ENCODE measurements around the gene CLECL1. TPM values are rescaled to one million over a fixed set of nuclear protein-coding genes. Genes with fewer than 3 reads are reported as not detected.

Gene CLECL1
- total and polyA plus RNA-seq, 2 donors (not counting 3 experiments of a cell fraction or from before 2014, with no cell fraction given): not detected

GRCh38 chr12:9731797-9732196, 1.1 kb downstream of the CLECL1 start:
- no peak for DNase-seq (ENCODE audit: low read depth, low spot score)
- CTCF ChIA-PET: interaction anchor here (1.8 kb wide), 1 partner anchor 11 kb away, joined by 6 read pairs; no protein-coding TSS in a partner anchor
- intact Hi-C loops (cut with micrococcal nuclease) (no loop called here), dilution Hi-C loops (cut with MboI; ENCODE audit: extremely low pct_ligation_motif_present, low sequenced_read_pairs) (no loop called here)
- Histone ChIP-seq H3K9me3 (replicated peaks; ENCODE audit: control insufficient read depth, insufficient read depth, low read length) (no peaks in the 10 kb centered on the region), H2AFZ (ENCODE audit: low read depth, low read length) (no peak overlapping the region), H3K9ac (replicated peaks; ENCODE audit: extremely low read depth, insufficient read depth, low read length) (no peak overlapping the region), H3K9me1 (replicated peaks; ENCODE audit: control insufficient read depth, extremely low read depth, insufficient read depth, low read length) (no peaks in the 10 kb centered on the region), H3K27ac (ENCODE audit: insufficient read depth, low read depth, low read length) (no peak overlapping the region), H3K4me2 (ENCODE audit: insufficient read depth, low read length) (no peak overlapping the region), H3K79me2 (ENCODE audit: control insufficient read depth, insufficient read depth, low read length) (no peaks in the 10 kb centered on the region), H3K4me3 (replicated peaks in 1 of 3; ENCODE audit: insufficient read depth in 1 of 3, low read depth in 1 of 3, low read length in 3 of 3) (no peak overlapping the region), H3K4me1 (ENCODE audit: control insufficient read depth, extremely low read depth, insufficient read depth, low read length) (peaks cover 9% of the 10 kb centered on the region), H4K20me1 (replicated peaks; ENCODE audit: control insufficient read depth, extremely low read depth, insufficient read depth, low read length) (no peaks in the 10 kb centered on the region), H3K27me3 (ENCODE audit: control insufficient read depth in 2 of 2, insufficient read depth in 2 of 2, low read length in 2 of 2) (no peaks in the 10 kb centered on the region), H3K36me3 (ENCODE audit: control insufficient read depth in 2 of 2, extremely low read depth in 1 of 2, insufficient read depth in 2 of 2, low read length in 2 of 2) (no peaks in the 10 kb centered on the region)
- FAIRE-seq: no peak
- no TSS peak for BruUV-seq (replicated peaks)
- POLR2A ChIA-PET: no interaction called here
- TF ChIP-seq JUN (IDR thresholded peaks at IDR 0.05; ENCODE audit: borderline replicate concordance, insufficient read depth, insufficient read length, low read depth) (no peak), MYC (IDR thresholded peaks at IDR 0.05; ENCODE audit: low read depth, low read length) (no peak), POLR2A (IDR thresholded peaks at IDR 0.05; ENCODE audit: low read depth, low read length) (no peak), EZH2 (IDR thresholded peaks at IDR 0.05; ENCODE audit: borderline replicate concordance, low read depth, low read length, severe bottlenecking) (no peak), POLR2AphosphoS5 (IDR thresholded peaks at IDR 0.05; ENCODE audit: insufficient read depth, low read depth, low read length) (no peak), GATA2 (IDR thresholded peaks at IDR 0.05; ENCODE audit: insufficient read depth, insufficient read length, low read depth, low read length) (no peak), FOS (IDR thresholded peaks at IDR 0.05; ENCODE audit: borderline replicate concordance, insufficient read depth, low read length) (no peak)
- TF ChIP-seq, protein P1, sequence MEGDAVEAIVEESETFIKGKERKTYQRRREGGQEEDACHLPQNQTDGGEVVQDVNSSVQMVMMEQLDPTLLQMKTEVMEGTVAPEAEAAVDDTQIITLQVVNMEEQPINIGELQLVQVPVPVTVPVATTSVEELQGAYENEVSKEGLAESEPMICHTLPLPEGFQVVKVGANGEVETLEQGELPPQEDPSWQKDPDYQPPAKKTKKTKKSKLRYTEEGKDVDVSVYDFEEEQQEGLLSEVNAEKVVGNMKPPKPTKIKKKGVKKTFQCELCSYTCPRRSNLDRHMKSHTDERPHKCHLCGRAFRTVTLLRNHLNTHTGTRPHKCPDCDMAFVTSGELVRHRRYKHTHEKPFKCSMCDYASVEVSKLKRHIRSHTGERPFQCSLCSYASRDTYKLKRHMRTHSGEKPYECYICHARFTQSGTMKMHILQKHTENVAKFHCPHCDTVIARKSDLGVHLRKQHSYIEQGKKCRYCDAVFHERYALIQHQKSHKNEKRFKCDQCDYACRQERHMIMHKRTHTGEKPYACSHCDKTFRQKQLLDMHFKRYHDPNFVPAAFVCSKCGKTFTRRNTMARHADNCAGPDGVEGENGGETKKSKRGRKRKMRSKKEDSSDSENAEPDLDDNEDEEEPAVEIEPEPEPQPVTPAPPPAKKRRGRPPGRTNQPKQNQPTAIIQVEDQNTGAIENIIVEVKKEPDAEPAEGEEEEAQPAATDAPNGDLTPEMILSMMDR (IDR thresholded peaks at IDR 0.05; ENCODE audit: extremely low read depth in 1 of 2, insufficient read depth in 1 of 2, low read depth in 1 of 2, low read length in 2 of 2): no peak
- TF ChIP-seq, protein P2, sequence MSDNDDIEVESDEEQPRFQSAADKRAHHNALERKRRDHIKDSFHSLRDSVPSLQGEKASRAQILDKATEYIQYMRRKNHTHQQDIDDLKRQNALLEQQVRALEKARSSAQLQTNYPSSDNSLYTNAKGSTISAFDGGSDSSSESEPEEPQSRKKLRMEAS (IDR thresholded peaks at IDR 0.05; ENCODE audit: insufficient read depth, insufficient read length): no peak
